HCT116 (cell line): ENCODE measurements around the gene GNAS.
"Not testable (repeated sequence)": the region's sequence is repeated elsewhere in the genome, so short reads cannot be mapped to it uniquely, and the experiment has no call there.

Experiments
- CTCF ChIP-seq, 3 experiments: fragments of 200-600 bp in 1 of 3; sonication (generic) in 1 of 3; IDR thresholded peaks in 2 of 3; conservative IDR thresholded peaks in 1 of 3; 2 replicates each; pipeline ENCODE4 v1.5.1; 2012 to 2017; ENCODE audit warnings: low read depth in 2 of 3, low read length in 2 of 3, antibody characterized with exemption in 1 of 3, borderline replicate concordance in 1 of 3, control low read depth in 1 of 3, mild to moderate bottlenecking in 1 of 3, mixed read lengths in 1 of 3, mixed run types in 1 of 3, moderate library complexity in 1 of 3; ENCODE audit not compliant: insufficient read depth in 1 of 3
- EZH2phosphoT487 ChIP-seq: fragments of 200-600 bp; IDR thresholded peaks from 2 replicates; pipeline ENCODE4 v1.6.1; 2018; ENCODE audit warnings: antibody characterized with exemption, borderline replicate concordance
- POLR2AphosphoS5 ChIP-seq: IDR thresholded peaks from 2 replicates; pipeline ENCODE4 v1.6.1; 2011; ENCODE audit warnings: mild to moderate bottlenecking, low read depth, low read length, moderate library complexity
- ZBTB33 ChIP-seq: IDR thresholded peaks from 2 replicates; pipeline ENCODE4 v1.6.1; 2011; ENCODE audit warnings: mild to moderate bottlenecking, low read length, moderate library complexity; ENCODE audit not compliant: insufficient replicate concordance; ENCODE audit errors: extremely low read depth

- not testable (repeated sequence) for TF ChIP-seq CTCF (IDR thresholded peaks at IDR 0.05 in 2 of 3, conservative IDR thresholded peaks at IDR 0.05 in 1 of 3; ENCODE audit: borderline replicate concordance in 1 of 3, insufficient read depth in 1 of 3, low read depth in 2 of 3, low read length in 2 of 3); ZBTB33; EZH2phosphoT487; POLR2AphosphoS5
These were observed 23.7 kb upstream of the GNAS start for GRCh38 chr20:58828804-58829203.
